ENCODE data around the gene FAM118A.

Gene FAM118A

GRCh38 chr22:45265535-45265934 is 44.2 kb upstream of the FAM118A start:
- TF ChIP-seq CTCF (IDR thresholded peaks at IDR 0.05; ENCODE audit: borderline replicate concordance, control extremely low read depth, extremely low read depth, insufficient read depth, missing control alignments) = no peak
- no peak for DNase-seq (ENCODE audit: low spot score)
- in situ Hi-C loops (cut with MboI; ENCODE audit: low sequenced_read_pairs, unreplicated experiment) = loop anchor here (5.0 to 10.0 kb wide), 2 partner anchors 167 to 289 kb away; no protein-coding TSS in a partner anchor

- no peak for TF ChIP-seq CTCF (IDR thresholded peaks at IDR 0.05; ENCODE audit: borderline replicate concordance, control extremely low read depth, extremely low read depth, insufficient read depth, missing control alignments)
- DNase-seq (ENCODE audit: low spot score) = no peak
- in situ Hi-C loops (cut with MboI; ENCODE audit: low sequenced_read_pairs, unreplicated experiment) = loop anchor here (5.0 to 10.0 kb wide), 2 partner anchors 164 to 286 kb away; no protein-coding TSS in a partner anchor
Measured at GRCh38 chr22:45268167-45268957, 41.4 kb upstream of the FAM118A start.

DNA sequence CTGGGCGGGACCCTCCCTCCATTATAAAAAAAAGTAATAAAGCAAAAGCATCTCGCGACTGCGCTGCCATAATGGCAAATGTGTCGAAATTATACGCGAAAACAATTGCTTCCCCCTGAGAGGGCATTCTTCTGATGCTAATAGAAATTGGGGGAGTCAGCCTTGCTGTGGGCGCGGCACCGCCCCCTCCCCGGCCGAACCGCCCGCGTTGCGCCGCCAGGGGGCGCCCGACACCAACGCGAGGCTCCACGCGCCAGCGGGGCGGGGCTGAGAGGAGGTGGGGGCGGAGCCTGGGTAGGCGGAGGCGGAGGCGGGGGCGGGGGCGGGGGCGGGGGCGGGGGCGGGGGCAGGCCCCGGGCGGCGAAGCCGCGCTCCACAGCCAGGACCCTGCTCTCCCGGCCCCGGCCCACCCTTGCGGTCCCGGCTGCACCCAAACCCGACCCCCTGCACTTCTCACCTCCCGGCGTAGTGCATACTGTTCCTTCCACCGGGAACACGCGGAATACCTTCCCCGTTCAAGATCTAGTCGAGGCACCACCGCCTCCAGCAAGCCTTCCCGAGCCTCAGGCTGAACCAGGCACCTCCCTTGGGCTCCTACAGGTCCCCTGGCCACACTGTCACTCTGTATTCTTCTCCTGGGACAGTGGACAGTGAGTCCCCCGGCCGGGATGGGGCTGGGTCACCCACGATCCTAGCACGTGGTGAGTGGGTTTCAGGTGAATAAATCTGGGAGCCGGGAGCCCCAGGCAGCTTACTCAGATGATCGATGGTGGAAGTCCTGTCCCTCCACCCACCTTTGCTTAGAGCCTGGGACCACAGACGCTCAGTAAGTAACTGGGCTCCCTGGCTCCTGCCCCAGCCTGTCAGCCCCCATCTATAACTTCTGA is 40.5 kb upstream of the FAM118A start:
- DNase-seq (ENCODE audit: low spot score) = peak; percentile 92
- in situ Hi-C loops (cut with MboI; ENCODE audit: low sequenced_read_pairs, unreplicated experiment) = loop anchor here (5.0 to 10.0 kb wide), 2 partner anchors 163 to 286 kb away; no protein-coding TSS in a partner anchor
- TF ChIP-seq CTCF (IDR thresholded peaks at IDR 0.05; ENCODE audit: borderline replicate concordance, control extremely low read depth, extremely low read depth, insufficient read depth, missing control alignments) = peak; percentile 96

- in situ Hi-C loops (cut with MboI; ENCODE audit: low sequenced_read_pairs, unreplicated experiment) = no loop called here
- no peak for DNase-seq (ENCODE audit: low spot score)
- TF ChIP-seq CTCF (IDR thresholded peaks at IDR 0.05; ENCODE audit: borderline replicate concordance, control extremely low read depth, extremely low read depth, insufficient read depth, missing control alignments) = no peak
Measured at GRCh38 chr22:45270095-45271020, 39.4 kb upstream of the FAM118A start.

GRCh38 chr22:45271667-45272201 is 38.0 kb upstream of the FAM118A start:
- DNase-seq (ENCODE audit: low spot score) = no peak
- in situ Hi-C loops (cut with MboI; ENCODE audit: low sequenced_read_pairs, unreplicated experiment) = no loop called here

More at GRCh38 chr22:45271667-45272201, 38.0 kb upstream of the FAM118A start:
- no peak for TF ChIP-seq CTCF (IDR thresholded peaks at IDR 0.05; ENCODE audit: borderline replicate concordance, control extremely low read depth, extremely low read depth, insufficient read depth, missing control alignments)
